Activated CD8-positive, alpha-beta T cell treated with anti-CD3 and anti-CD28 coated beads, Interleukin-2, amount 10 ng/mL, durations not matched to agents 7 days and 5 days (primary cell): ENCODE data around the gene MYRIP. TPM values are rescaled to one million over a fixed set of nuclear protein-coding genes. Genes with fewer than 3 reads are reported as not detected.

ENCODE experiments used
- ATAC-seq: fragments of 150-1000 bp; cut with Tn5 transposase; one replicate; pipeline ENCODE4 v1.10.0; 2021; ENCODE audit warnings: moderate library complexity
- CTCF ChIA-PET: fragments of 350-600 bp; sonication (Branson Sonifier 250); formaldehyde crosslinking; loops from one replicate; lab custom pipeline; 2021; ENCODE audit warnings: antibody characterized with exemption; lab: Charles Lee
- POLR2A ChIA-PET: fragments of 350-600 bp; sonication (Branson Sonifier 250); formaldehyde crosslinking; loops from one replicate; lab custom pipeline; 2021; ENCODE audit warnings: antibody characterized with exemption; lab: Charles Lee
- DNase-seq: peaks from one replicate; pipeline ENCODE4 v3.0.0-alpha.2; 2020
- H3K27ac Mint-ChIP-seq: one replicate; pipeline ENCODE4 v1.8.0; 2021; ENCODE audit warnings: mild to moderate bottlenecking, mixed read lengths
- H3K27me3 Mint-ChIP-seq: one replicate; pipeline ENCODE4 v1.8.0; 2021; ENCODE audit warnings: low read depth, mixed read lengths
- H3K36me3 Mint-ChIP-seq: one replicate; pipeline ENCODE4 v1.8.0; 2021; ENCODE audit warnings: low read depth, mixed read lengths
- H3K4me1 Mint-ChIP-seq: one replicate; pipeline ENCODE4 v1.8.0; 2021; ENCODE audit warnings: low read depth, mixed read lengths
- H3K4me3 Mint-ChIP-seq: one replicate; pipeline ENCODE4 v1.8.0; 2021; ENCODE audit warnings: mild to moderate bottlenecking, mixed read lengths
- H3K9me3 Mint-ChIP-seq: one replicate; pipeline ENCODE4 v1.8.0; 2022; ENCODE audit warnings: mixed read lengths; ENCODE audit not compliant: insufficient read depth
- total RNA-seq, 2 experiments: library from RNA; stranded (reverse); gene quantifications; one replicate each; pipeline ENCODE4 v1.2.3, GENCODE V29; 2021

MYRIP gene
- total RNA-seq, 2 experiments from 2014 or later: not detected

GRCh38 chr3:40170395-40170794 is 361.0 kb downstream of the MYRIP start:
- peaks cover 12% of the 10 kb centered on the region for H3K4me1 Mint-ChIP-seq
- no peaks in the 10 kb centered on the region for H3K27me3 Mint-ChIP-seq
- DNase-seq: no peak
- no peaks in the 10 kb centered on the region for H3K9me3 Mint-ChIP-seq
- ChIA-PET CTCF (interaction anchor here (1.8 kb wide), 1 partner anchor 9 kb away, joined by 8 read pairs; no protein-coding TSS in a partner anchor), POLR2A (interaction anchor here (1.1 kb wide), 1 partner anchor 282 kb away, joined by 3 read pairs; no protein-coding TSS in a partner anchor)
- peak overlapping the region; percentile 42 for H3K27ac Mint-ChIP-seq
- H3K4me3 Mint-ChIP-seq: no peak overlapping the region
- no peaks in the 10 kb centered on the region for H3K36me3 Mint-ChIP-seq
- peak; percentile 42 for ATAC-seq

GRCh38 chr3:40172560-40172959 is 363.2 kb downstream of the MYRIP start:
- ChIA-PET CTCF (interaction anchor here (1.3 kb wide), 1 partner anchor 9 kb away, joined by 3 read pairs; no protein-coding TSS in a partner anchor), POLR2A (no interaction called here)
- no peak for DNase-seq
- Mint-ChIP-seq H3K36me3 (no peaks in the 10 kb centered on the region), H3K27me3 (no peaks in the 10 kb centered on the region), H3K9me3 (no peaks in the 10 kb centered on the region), H3K4me1 (peaks cover 12% of the 10 kb centered on the region), H3K4me3 (no peak overlapping the region), H3K27ac (no peak overlapping the region)
- ATAC-seq: no peak

- ChIA-PET CTCF (interaction anchor here (1.3 kb wide), 1 partner anchor 8 kb away, joined by 3 read pairs; no protein-coding TSS in a partner anchor), POLR2A (no interaction called here)
- Mint-ChIP-seq H3K9me3 (no peaks in the 10 kb centered on the region), H3K27me3 (no peaks in the 10 kb centered on the region), H3K4me3 (no peak overlapping the region), H3K27ac (no peak overlapping the region), H3K4me1 (peaks cover 12% of the 10 kb centered on the region), H3K36me3 (no peaks in the 10 kb centered on the region)
- DNase-seq (no peak), ATAC-seq (no peak)
Observed at GRCh38 chr3:40173227-40173721, 363.9 kb downstream of the MYRIP start.

GRCh38 chr3:40178012-40178594 is 368.7 kb downstream of the MYRIP start:
- Mint-ChIP-seq H3K4me3 (no peak overlapping the region), H3K27me3 (peaks cover 3% of the 10 kb centered on the region), H3K36me3 (no peaks in the 10 kb centered on the region), H3K9me3 (no peaks in the 10 kb centered on the region), H3K27ac (no peak overlapping the region), H3K4me1 (no peaks in the 10 kb centered on the region)
- POLR2A ChIA-PET: interaction anchor here (1.2 kb wide), 1 partner anchor 131 kb away, joined by 3 read pairs; no protein-coding TSS in a partner anchor
- DNase-seq (no peak), ATAC-seq (no peak)
- CTCF ChIA-PET: interaction anchor here (1.0 to 2.5 kb wide), 6 partner anchors 8 to 140 kb away, joined by 3 to 11 read pairs (median 6); no protein-coding TSS in a partner anchor

GRCh38 chr3:40179016-40179415 is 369.6 kb downstream of the MYRIP start:
- no peaks in the 10 kb centered on the region for H3K9me3 Mint-ChIP-seq
- ATAC-seq (no peak), DNase-seq (peak; percentile 71)
- no peaks in the 10 kb centered on the region for H3K36me3 Mint-ChIP-seq
- H3K27me3 Mint-ChIP-seq: peaks cover 3% of the 10 kb centered on the region
- no peak overlapping the region for H3K4me3 Mint-ChIP-seq
- H3K4me1 Mint-ChIP-seq: no peaks in the 10 kb centered on the region
- ChIA-PET POLR2A (interaction anchor here (1.2 kb wide), 1 partner anchor 130 kb away, joined by 3 read pairs; no protein-coding TSS in a partner anchor), CTCF (interaction anchor here (0.9 to 2.5 kb wide), 11 partner anchors 8 to 732 kb away, joined by 3 to 11 read pairs (median 3); no protein-coding TSS in a partner anchor)
- H3K27ac Mint-ChIP-seq: no peak overlapping the region

- POLR2A ChIA-PET: no interaction called here
- CTCF ChIA-PET: interaction anchor here (0.8 to 2.6 kb wide), 4 partner anchors 9 to 369 kb away, joined by 3 to 21 read pairs (median 6); no protein-coding TSS in a partner anchor
- H3K4me1 Mint-ChIP-seq: no peaks in the 10 kb centered on the region
- H3K9me3 Mint-ChIP-seq: no peaks in the 10 kb centered on the region
- H3K27me3 Mint-ChIP-seq: peaks cover 3% of the 10 kb centered on the region
- H3K27ac Mint-ChIP-seq: no peak overlapping the region
- no peak overlapping the region for H3K4me3 Mint-ChIP-seq
- ATAC-seq (no peak), DNase-seq (no peak)
- no peaks in the 10 kb centered on the region for H3K36me3 Mint-ChIP-seq
Observed at GRCh38 chr3:40181182-40181581, 371.8 kb downstream of the MYRIP start.

GRCh38 chr3:40185029-40185695 is 375.8 kb downstream of the MYRIP start:
- Mint-ChIP-seq H3K9me3 (no peaks in the 10 kb centered on the region), H3K36me3 (no peaks in the 10 kb centered on the region), H3K27me3 (no peaks in the 10 kb centered on the region), H3K4me3 (no peak overlapping the region), H3K4me1 (no peaks in the 10 kb centered on the region), H3K27ac (no peak overlapping the region)
- ChIA-PET CTCF (interaction anchor here (2.4 kb wide), 1 partner anchor 132 kb away, joined by 11 read pairs; no protein-coding TSS in a partner anchor), POLR2A (no interaction called here)
- no peak for ATAC-seq
- no peak for DNase-seq

GRCh38 chr3:40186508-40186907 is 377.1 kb downstream of the MYRIP start:
- Mint-ChIP-seq H3K4me1 (no peaks in the 10 kb centered on the region), H3K27ac (no peak overlapping the region), H3K9me3 (no peaks in the 10 kb centered on the region), H3K36me3 (no peaks in the 10 kb centered on the region), H3K4me3 (no peak overlapping the region), H3K27me3 (no peaks in the 10 kb centered on the region)
- DNase-seq (no peak), ATAC-seq (no peak)
- ChIA-PET CTCF (interaction anchor here (1.1 to 2.4 kb wide), 2 partner anchors 8 to 131 kb away, joined by 3 to 11 read pairs; no protein-coding TSS in a partner anchor), POLR2A (no interaction called here)

- H3K4me3 Mint-ChIP-seq: no peak overlapping the region
- ChIA-PET POLR2A (no interaction called here), CTCF (interaction anchor here (1.1 kb wide), 1 partner anchor 9 kb away, joined by 4 read pairs; no protein-coding TSS in a partner anchor)
- ATAC-seq: no peak
- no peaks in the 10 kb centered on the region for H3K36me3 Mint-ChIP-seq
- H3K27me3 Mint-ChIP-seq: no peaks in the 10 kb centered on the region
- DNase-seq: no peak
- H3K9me3 Mint-ChIP-seq: no peaks in the 10 kb centered on the region
- H3K4me1 Mint-ChIP-seq: no peaks in the 10 kb centered on the region
- H3K27ac Mint-ChIP-seq: no peak overlapping the region
Observed at GRCh38 chr3:40187945-40188344, 378.5 kb downstream of the MYRIP start.

GRCh38 chr3:40189118-40189517 is 379.7 kb downstream of the MYRIP start:
- H3K4me1 Mint-ChIP-seq: no peaks in the 10 kb centered on the region
- ChIA-PET POLR2A (no interaction called here), CTCF (no interaction called here)
- DNase-seq: no peak
- H3K36me3 Mint-ChIP-seq: no peaks in the 10 kb centered on the region
- H3K9me3 Mint-ChIP-seq: no peaks in the 10 kb centered on the region
- H3K4me3 Mint-ChIP-seq: no peak overlapping the region
- H3K27me3 Mint-ChIP-seq: no peaks in the 10 kb centered on the region
- H3K27ac Mint-ChIP-seq: no peak overlapping the region
- no peak for ATAC-seq

- Mint-ChIP-seq H3K36me3 (no peaks in the 10 kb centered on the region), H3K4me1 (no peaks in the 10 kb centered on the region), H3K9me3 (no peaks in the 10 kb centered on the region), H3K27me3 (no peaks in the 10 kb centered on the region), H3K4me3 (no peak overlapping the region), H3K27ac (no peak overlapping the region)
- no peak for DNase-seq
- no peak for ATAC-seq
- CTCF ChIA-PET: interaction anchor here (6.2 kb wide), 1 partner anchor 125 kb away, joined by 127 read pairs; no protein-coding TSS in a partner anchor
- POLR2A ChIA-PET: no interaction called here
Observed at GRCh38 chr3:40190056-40190455, 380.6 kb downstream of the MYRIP start.
